ENCODE measurements around the gene MYT1. TPM values are rescaled to one million over a fixed set of nuclear protein-coding genes. Genes with fewer than 3 reads are reported as not detected.

MYT1 gene
- polyA plus RNA-seq, 3 donors, result not detected

DNA sequence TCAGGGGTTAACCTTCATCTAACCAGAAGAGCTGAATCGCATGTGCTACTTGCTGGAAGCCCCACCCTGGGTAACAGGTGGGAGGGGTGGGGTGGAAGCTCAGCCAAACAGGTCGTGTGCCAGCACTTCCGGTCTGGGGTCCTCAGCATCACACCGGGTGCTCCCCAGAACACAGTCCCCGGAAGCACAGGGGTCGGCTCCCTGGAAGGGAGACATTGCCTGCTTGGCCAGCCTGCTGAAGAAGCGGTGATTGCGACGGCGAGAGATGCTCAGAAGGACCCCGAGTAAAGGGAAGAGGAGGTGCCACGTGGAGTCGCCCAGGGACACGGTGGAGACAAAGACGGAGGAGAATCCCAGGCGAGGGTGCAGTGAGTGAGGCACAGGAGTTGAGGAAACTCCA is 36.5 kb downstream of the MYT1 start:
- H3K4me1 Mint-ChIP-seq, result no peaks in the 10 kb centered on the region
- Histone ChIP-seq H3K9me3 (replicated peaks in 1 of 2; ENCODE audit: control insufficient read depth in 1 of 2, insufficient read depth in 1 of 2, low read length in 2 of 2) (peaks cover 0 to 9% of the 10 kb centered on the region in 2 donors), H4K20me1 (ENCODE audit: insufficient read depth, low read length) (no peaks in the 10 kb centered on the region), H3K9ac (ENCODE audit: insufficient read depth, low read length, poor library complexity, severe bottlenecking) (no peak overlapping the region), H3K4me2 (replicated peaks; ENCODE audit: extremely low read depth, low read length, poor library complexity, severe bottlenecking) (no peak overlapping the region), H3K4me1 (ENCODE audit: control insufficient read depth in 1 of 2, insufficient read depth in 2 of 2, low read length in 2 of 2) (no peaks in the 10 kb centered on the region), H3K4me3 (replicated peaks in 1 of 3; ENCODE audit: low read depth in 2 of 3, low read length in 3 of 3) (no peak overlapping the region), H3K27ac (ENCODE audit: low read depth in 1 of 2, low read length in 2 of 2) (no peak overlapping the region), H3K27me3 (ENCODE audit: control insufficient read depth in 2 of 2, insufficient read depth in 2 of 2, low read length in 2 of 2) (no peaks in the 10 kb centered on the region), H3K36me3 (replicated peaks in 1 of 2; ENCODE audit: control insufficient read depth in 1 of 2, insufficient read depth in 2 of 2, low read length in 2 of 2) (no peaks in the 10 kb centered on the region), H3K79me2 (ENCODE audit: insufficient read depth, low read length) (no peaks in the 10 kb centered on the region), H2AFZ (ENCODE audit: insufficient read depth, low read depth, low read length, poor library complexity, severe bottlenecking) (no peak overlapping the region)
- WGBS (ENCODE audit: insufficient coverage), result 93% methylated on average over 15 of the region's 16 CpGs
- no peak overlapping the region for H3K4me3 Mint-ChIP-seq
- DNase-seq, result no peak
- intact Hi-C loops (cut with micrococcal nuclease), result no loop called here
- TF ChIP-seq, protein P1, sequence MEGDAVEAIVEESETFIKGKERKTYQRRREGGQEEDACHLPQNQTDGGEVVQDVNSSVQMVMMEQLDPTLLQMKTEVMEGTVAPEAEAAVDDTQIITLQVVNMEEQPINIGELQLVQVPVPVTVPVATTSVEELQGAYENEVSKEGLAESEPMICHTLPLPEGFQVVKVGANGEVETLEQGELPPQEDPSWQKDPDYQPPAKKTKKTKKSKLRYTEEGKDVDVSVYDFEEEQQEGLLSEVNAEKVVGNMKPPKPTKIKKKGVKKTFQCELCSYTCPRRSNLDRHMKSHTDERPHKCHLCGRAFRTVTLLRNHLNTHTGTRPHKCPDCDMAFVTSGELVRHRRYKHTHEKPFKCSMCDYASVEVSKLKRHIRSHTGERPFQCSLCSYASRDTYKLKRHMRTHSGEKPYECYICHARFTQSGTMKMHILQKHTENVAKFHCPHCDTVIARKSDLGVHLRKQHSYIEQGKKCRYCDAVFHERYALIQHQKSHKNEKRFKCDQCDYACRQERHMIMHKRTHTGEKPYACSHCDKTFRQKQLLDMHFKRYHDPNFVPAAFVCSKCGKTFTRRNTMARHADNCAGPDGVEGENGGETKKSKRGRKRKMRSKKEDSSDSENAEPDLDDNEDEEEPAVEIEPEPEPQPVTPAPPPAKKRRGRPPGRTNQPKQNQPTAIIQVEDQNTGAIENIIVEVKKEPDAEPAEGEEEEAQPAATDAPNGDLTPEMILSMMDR (IDR thresholded peaks at IDR 0.05), result no peak
- peaks cover 0 to 7% (median 2%) of the 10 kb centered on the region in 7 donors for H3K9me3 Mint-ChIP-seq
- H3K27ac Mint-ChIP-seq, result no peak overlapping the region
- H3K36me3 Mint-ChIP-seq, result no peaks in the 10 kb centered on the region
- peaks cover 2 to 3% (median 3%) of the 10 kb centered on the region in 3 donors for H3K27me3 Mint-ChIP-seq (ENCODE audit: low read depth in 3 of 3)

DNA sequence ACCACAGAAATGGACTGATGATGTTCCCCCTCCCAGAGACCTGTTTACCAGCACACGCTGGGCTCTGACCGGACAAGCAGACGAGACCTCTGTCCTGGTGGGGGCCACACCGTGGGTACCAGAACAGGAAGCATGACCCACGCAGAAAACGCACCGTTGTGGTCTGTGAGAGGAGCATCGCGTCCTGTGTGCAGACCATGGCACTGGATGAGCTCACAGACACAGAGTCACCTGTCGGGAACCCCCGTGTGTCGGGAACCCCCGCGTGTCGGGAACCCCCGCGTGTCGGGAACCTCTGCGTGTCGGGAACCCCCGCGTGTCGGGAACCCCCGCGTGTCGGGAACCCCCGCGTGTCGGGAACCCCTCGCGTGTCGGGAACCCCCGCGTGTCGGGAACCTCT is 37.4 kb downstream of the MYT1 start:
- no peaks in the 10 kb centered on the region for H4K20me1 ChIP-seq (ENCODE audit: insufficient read depth, low read length)
- peaks cover 0 to 5% (median 3%) of the 10 kb centered on the region in 3 donors for H3K27me3 Mint-ChIP-seq (ENCODE audit: low read depth in 3 of 3)
- peaks cover 0 to 9% of the 10 kb centered on the region in 2 donors for H3K9me3 ChIP-seq (replicated peaks in 1 of 2; ENCODE audit: control insufficient read depth in 1 of 2, insufficient read depth in 1 of 2, low read length in 2 of 2)
- no peak overlapping the region for H3K27ac Mint-ChIP-seq
- H3K4me3 ChIP-seq (replicated peaks in 1 of 3; ENCODE audit: low read depth in 2 of 3, low read length in 3 of 3), result no peak overlapping the region
- no peak overlapping the region for H3K4me3 Mint-ChIP-seq
- H3K27me3 ChIP-seq (ENCODE audit: control insufficient read depth in 2 of 2, insufficient read depth in 2 of 2, low read length in 2 of 2), result no peaks in the 10 kb centered on the region
- TF ChIP-seq, protein P1 (IDR thresholded peaks at IDR 0.05), result no peak
- WGBS (ENCODE audit: insufficient coverage), result 95% methylated on average over 24 of the region's 35 CpGs
- H3K36me3 Mint-ChIP-seq, result no peaks in the 10 kb centered on the region
- H3K4me1 ChIP-seq (ENCODE audit: control insufficient read depth in 1 of 2, insufficient read depth in 2 of 2, low read length in 2 of 2), result no peaks in the 10 kb centered on the region
- H3K27ac ChIP-seq (ENCODE audit: low read depth in 1 of 2, low read length in 2 of 2), result no peak overlapping the region
- H3K9me3 Mint-ChIP-seq, result peaks cover 0 to 7% (median 2%) of the 10 kb centered on the region in 7 donors
- H3K9ac ChIP-seq (ENCODE audit: insufficient read depth, low read length, poor library complexity, severe bottlenecking), result no peak overlapping the region
- H3K79me2 ChIP-seq (ENCODE audit: insufficient read depth, low read length), result no peaks in the 10 kb centered on the region
- H3K4me1 Mint-ChIP-seq, result no peaks in the 10 kb centered on the region
- H3K36me3 ChIP-seq (replicated peaks in 1 of 2; ENCODE audit: control insufficient read depth in 1 of 2, insufficient read depth in 2 of 2, low read length in 2 of 2), result no peaks in the 10 kb centered on the region
- H3K4me2 ChIP-seq (replicated peaks; ENCODE audit: extremely low read depth, low read length, poor library complexity, severe bottlenecking), result no peak overlapping the region
- no peak overlapping the region for H2AFZ ChIP-seq (ENCODE audit: insufficient read depth, low read depth, low read length, poor library complexity, severe bottlenecking)
- intact Hi-C loops (cut with micrococcal nuclease), result no loop called here
- no peak for DNase-seq

Measured in CD14-positive monocyte (primary cell).